Non-pigmented ciliary epithelial cell (primary cell): ENCODE results near the gene LYPLA2.

ENCODE experiments used
- DNase-seq: peaks from one replicate; pipeline ENCODE4 v3.0.0-alpha.2; 2010; ENCODE audit warnings: low read depth

The LYPLA2 gene

GRCh38 chr1:23790696-23791515 is at the start of gene LYPLA2:
TSS of gene LYPLA2 (plus strand) at chr1:23791145. CDS start at chr1:23792683, 1,538 bp downstream.
- no peak for DNase-seq

DNA sequence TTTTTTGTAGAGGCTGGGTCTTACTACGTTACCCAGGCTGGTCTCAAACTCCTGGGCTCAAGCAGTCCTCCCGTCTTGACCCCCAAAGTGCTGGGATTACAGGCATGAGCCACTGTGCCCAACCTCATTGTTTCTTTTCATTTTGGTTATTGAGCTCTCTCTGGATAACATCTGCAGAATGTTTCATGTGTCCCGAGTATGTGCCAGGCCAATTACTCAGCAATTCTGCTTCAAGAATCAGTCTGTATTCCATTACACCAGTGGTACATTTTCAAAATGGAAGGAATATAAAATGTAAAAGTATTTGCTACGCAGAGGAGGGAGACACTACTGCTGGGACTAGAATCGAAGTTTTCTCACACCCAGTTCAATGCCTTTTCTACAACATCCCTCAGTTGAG is 49.3 kb upstream of the LYPLA2 start:
- DNase-seq: no peak

DNA sequence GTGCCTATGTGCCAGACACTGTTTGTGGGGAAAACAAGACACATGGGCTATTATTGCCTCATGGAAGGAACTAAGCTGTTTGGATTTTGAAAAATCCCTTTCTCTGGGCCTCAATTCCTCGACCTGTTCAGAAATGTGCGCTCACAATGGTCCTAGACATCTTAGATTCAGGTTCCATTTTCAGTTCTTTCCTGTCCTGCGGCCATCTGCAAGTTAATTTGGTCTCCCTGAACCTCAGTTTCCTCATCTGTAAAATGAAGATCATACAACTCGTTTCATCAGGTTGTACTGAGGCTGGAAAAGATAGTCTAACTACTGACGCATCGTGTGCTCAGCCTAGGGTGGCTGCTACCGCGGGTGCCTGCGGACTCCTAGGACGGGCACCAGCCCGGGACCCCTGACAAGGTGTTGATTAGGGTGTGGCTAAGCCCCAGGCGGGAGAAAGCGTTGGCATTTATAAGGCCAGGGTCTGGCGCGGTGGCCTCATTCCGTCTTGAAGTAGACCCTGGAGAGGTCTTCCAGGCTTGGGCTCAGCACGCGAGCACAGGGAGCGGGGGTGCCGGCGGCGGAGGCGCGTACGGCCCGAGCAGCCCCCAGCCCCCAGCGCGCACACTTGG is 48.2 kb upstream of the LYPLA2 start:
- DNase-seq: no peak

GRCh38 chr1:23743287-23744152 is 47.4 kb upstream of the LYPLA2 start, which contains the start of gene ELOA:
TSS of gene ELOA (plus strand) at chr1:23743471. CDS start at chr1:23743504, 33 bp downstream.
- no peak for DNase-seq

GRCh38 chr1:23745515-23745914 is 45.4 kb upstream of the LYPLA2 start:
- DNase-seq: no peak

DNA sequence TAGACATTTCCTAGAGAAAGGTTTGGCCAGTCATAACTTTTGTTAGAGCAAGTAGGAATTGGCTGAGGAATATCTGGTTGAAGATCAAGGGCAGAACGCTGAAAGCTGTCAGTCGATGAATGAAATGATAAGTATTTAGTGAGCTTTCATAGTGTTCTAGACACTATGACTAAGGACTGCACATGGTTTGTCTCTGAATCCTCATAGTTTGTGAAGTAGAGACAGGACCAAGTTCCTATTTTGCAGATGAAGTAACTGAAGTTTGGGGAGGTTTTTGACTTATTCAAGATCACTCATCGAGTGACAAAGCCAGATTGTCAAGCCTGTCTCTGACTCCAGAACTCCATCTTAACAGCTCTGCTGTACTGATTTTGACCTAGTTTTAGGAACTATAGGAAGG is 42.9 kb upstream of the LYPLA2 start:
- no peak for DNase-seq

DNA sequence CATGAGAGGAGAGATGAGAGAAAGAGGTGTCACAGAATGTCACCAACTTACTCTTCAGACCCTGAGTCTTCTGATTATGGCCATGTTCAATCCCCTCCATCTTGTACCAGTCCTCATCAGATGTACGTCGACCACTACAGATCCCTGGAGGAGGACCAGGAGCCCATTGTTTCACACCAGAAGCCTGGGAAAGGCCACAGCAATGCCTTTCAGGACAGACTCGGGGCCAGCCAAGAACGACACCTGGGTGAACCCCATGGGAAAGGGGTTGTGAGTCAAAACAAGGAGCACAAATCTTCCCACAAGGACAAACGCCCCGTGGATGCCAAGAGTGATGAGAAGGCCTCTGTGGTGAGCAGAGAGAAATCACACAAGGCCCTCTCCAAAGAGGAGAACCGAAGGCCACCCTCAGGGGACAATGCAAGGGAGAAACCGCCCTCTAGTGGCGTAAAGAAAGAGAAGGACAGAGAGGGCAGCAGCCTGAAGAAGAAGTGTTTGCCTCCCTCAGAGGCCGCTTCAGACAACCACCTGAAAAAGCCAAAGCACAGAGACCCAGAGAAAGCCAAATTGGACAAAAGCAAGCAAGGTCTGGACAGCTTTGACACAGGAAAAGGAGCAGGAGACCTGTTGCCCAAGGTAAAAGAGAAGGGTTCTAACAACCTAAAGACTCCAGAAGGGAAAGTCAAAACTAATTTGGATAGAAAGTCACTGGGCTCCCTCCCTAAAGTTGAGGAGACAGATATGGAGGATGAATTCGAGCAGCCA is 39.7 kb upstream of the LYPLA2 start:
- no peak for DNase-seq

GRCh38 chr1:23751815-23752200 is 39.1 kb upstream of the LYPLA2 start:
- no peak for DNase-seq

DNA sequence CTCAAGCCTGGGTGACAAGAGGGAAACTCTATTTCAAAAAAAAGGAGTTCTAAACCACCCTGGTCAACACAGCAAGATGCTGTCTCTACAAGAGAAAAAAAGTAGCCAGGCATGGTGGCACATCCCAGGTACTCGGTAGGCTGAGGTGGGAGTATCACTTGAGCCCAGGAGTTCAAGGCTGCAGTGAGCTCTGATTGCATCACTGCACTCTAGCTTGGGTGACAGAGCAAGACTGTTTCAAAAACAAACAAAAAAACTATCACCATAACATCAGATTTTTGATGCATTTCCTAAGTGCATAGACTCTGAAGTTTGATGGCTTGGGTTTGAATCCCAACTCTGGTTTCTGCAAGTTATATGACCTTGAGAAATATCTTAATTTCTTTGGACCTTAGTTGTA is 38.0 kb upstream of the LYPLA2 start:
- no peak for DNase-seq

DNA sequence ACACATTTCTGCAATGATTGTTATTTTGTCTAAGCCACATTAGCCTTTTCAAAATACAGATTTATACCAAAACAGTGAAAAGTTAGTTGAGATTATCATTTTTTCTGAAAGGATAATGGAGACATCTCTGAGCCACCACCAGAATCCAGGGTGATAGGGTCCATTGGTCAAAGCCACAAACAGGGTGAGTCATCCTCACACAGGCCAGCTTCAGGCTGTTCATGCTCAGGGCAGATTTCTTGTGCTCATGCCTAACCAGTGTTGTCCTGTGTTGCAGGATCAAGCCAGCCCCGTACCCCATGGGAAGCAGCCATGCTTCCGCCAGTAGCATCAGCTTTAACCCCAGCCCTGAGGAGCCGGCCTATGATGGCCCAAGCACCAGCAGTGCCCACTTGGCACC is 34.3 kb upstream of the LYPLA2 start:
- no peak for DNase-seq

GRCh38 chr1:23757812-23758211 is 33.1 kb upstream of the LYPLA2 start:
- no peak for DNase-seq

GRCh38 chr1:23759277-23759676 is 31.7 kb upstream of the LYPLA2 start:
- no peak for DNase-seq

DNA sequence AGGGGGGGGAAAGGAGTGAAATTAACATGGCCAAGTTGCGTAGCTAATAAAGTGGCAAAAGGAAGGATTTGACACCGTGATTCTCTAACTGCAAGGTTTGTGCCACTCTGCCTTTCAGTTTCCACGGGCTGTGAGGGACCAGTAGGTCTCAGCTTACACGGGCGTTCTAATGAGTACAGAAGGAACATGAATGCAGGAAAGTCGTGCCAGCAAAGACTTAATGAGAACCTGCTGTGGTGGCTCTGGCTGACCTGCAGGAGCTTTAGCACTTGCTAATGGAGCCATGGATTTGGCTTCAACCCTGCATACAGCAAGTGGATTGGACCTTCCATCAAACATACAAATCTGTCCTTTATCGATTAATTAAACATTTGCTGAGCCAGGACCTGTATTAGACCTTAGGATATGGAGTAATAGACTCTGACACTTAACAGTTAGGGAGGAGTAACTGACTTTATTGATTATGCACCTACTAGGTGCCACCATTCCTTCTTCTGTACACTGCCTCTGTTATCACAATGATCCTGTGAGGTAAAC is 27.8 kb upstream of the LYPLA2 start:
- no peak for DNase-seq

DNA sequence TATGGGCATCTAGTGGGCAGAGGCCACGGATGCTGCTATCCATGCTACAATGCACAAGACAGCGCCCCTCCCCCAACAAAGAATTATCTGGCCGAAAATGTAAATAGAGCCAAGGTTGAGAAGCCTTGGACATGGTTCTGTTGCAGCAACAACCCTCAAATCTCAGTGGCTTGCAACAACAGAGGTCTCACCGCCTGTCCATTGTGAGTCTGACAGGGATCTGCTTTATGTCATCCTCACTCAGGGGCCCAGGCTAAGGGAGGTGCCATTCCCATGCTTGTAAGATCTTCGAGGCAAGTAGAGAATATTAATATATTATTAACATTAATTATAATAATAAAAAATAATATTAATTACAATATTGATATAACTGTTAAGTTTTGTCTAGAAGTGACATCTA is 22.2 kb upstream of the LYPLA2 start:
- no peak for DNase-seq

- DNase-seq: peak; percentile 35
Measured at GRCh38 chr1:23772049-23772853, 18.7 kb upstream of the LYPLA2 start.

DNA sequence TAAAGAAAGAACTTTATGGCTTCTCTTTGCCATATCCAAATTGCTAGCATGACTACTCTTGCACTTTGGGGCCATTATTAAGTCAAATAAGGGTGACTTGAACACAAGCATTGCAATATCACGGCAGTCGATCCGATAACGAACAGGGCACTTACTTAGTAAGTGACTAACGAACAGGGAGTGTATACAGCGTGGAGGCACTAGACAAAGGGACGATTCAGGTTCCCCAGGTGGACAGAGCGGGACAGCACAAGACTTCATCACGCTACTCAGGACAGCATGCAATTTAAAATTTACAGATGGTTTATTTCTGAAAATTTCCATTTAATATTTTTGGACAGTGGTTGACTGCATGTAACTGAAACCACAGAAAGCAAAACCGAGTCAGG is 18.1 kb upstream of the LYPLA2 start:
- DNase-seq: no peak

- DNase-seq: no peak
Measured at GRCh38 chr1:23774174-23774880, 16.6 kb upstream of the LYPLA2 start.

DNA sequence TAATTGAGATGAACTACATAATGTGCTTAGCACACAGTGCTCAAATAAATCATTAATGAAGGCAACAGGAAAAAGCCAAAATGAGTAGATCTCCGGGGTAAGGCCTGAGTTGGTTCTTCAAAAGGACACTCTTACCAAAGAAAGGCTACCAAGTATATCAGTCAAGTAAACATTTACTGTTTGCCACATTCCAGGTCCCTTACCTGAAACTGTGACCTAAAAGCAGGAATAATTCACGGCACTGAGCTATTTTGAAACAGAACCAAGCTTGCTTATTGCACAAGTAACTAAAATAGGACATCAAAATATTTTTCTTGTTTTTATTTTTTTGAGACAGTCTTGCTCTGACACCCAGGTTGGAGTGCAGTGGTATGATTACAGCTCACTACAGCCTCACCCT is 14.7 kb upstream of the LYPLA2 start:
- DNase-seq: no peak

GRCh38 chr1:23777979-23778814 is 12.7 kb upstream of the LYPLA2 start, which contains the start of gene PITHD1:
TSS of gene PITHD1 (plus strand) at chr1:23778418. CDS start at chr1:23778516, 98 bp downstream.
- peak; percentile 38 for DNase-seq
